Colonic mucosa (tissue), 4 donors: ENCODE measurements around the gene ZBTB2. TPM values are rescaled to one million over a fixed set of nuclear protein-coding genes. Genes with fewer than 3 reads are reported as not detected.

ENCODE experiments used
- DNase-seq: peaks from one replicate; pipeline ENCODE4 v3.0.0-alpha.2; 2020
- H3K27ac ChIP-seq: fragments of 200-600 bp; one replicate; pipeline ENCODE4 v1.8.0; 2021
- H3K27me3 ChIP-seq: fragments of 200-600 bp; one replicate; pipeline ENCODE4 v1.8.0; 2021
- H3K36me3 ChIP-seq: fragments of 200-600 bp; one replicate; pipeline ENCODE4 v1.8.0; 2021
- H3K4me1 ChIP-seq: fragments of 200-600 bp; one replicate; pipeline ENCODE4 v1.8.0; 2021; ENCODE audit warnings: mild to moderate bottlenecking
- H3K4me3 ChIP-seq: fragments of 200-600 bp; one replicate; pipeline ENCODE4 v1.8.0; 2021
- H3K9ac ChIP-seq, 2 donors: one replicate each; pipeline ENCODE4 v1.7.0; 2013; ENCODE audit warnings: control low read depth in 2 of 2, low read depth in 2 of 2, low read length in 2 of 2
- H3K9me3 ChIP-seq: fragments of 200-600 bp; one replicate; pipeline ENCODE4 v1.8.0; 2021
- intact Hi-C: fragments of 100-400 bp; cut with DNase I; formaldehyde crosslinking; loops from one replicate; pipeline ENCODE4 v1.14.1; 2022
- total RNA-seq, 2 donors: library from RNA; stranded (reverse); fragmentation: NEBNext Ultra II Directional in 1 of 2; extraction: Animal tissue kit (Norgen Biotek cat#: 25700) in 1 of 2; gene quantifications; one replicate each; pipeline ENCODE4 v1.2.1, GENCODE V29; 2021
- TF ChIP-seq, protein P1 (sequence below): fragments of 200-600 bp; IDR thresholded peaks from one replicate; pipeline ENCODE4 v1.8.0; 2022; ENCODE audit warnings: antibody characterized with exemption, mild to moderate bottlenecking
- donor health status: healthy.
- donor health status: DM: no; HTN: no; CAD: no.
- donor health status: DM: no; HTN: no; CAD: no.

The ZBTB2 gene
- total RNA-seq, 2 donors from 2014 or later = 9.6 to 13.7 TPM

DNA sequence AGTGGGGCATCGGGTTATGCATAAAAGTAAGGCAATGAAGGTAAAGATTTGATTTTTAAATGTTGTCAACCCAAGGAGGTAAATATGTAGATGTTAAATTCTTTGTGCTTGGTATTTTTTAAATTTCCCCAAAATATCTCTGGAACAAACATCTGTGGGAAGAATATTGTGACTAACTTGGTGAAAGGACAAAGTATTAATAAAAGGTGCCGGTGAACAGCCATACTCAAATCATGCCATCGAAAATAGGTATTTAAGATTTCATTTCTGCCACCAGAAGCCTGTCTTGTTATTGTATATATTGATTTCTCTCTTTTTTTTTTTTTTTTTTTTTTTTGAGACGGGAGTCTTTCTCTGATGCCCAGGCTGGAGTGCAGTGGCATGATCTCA, 12.6 kb upstream of the ZBTB2 start:
- Histone ChIP-seq H3K9ac (no peak overlapping the region), H3K36me3 (no peaks in the 10 kb centered on the region), H3K4me3 (no peak overlapping the region), H3K27me3 (no peaks in the 10 kb centered on the region), H3K9me3 (no peaks in the 10 kb centered on the region), H3K27ac (no peak overlapping the region), H3K4me1 (no peaks in the 10 kb centered on the region)
- TF ChIP-seq, protein P1, sequence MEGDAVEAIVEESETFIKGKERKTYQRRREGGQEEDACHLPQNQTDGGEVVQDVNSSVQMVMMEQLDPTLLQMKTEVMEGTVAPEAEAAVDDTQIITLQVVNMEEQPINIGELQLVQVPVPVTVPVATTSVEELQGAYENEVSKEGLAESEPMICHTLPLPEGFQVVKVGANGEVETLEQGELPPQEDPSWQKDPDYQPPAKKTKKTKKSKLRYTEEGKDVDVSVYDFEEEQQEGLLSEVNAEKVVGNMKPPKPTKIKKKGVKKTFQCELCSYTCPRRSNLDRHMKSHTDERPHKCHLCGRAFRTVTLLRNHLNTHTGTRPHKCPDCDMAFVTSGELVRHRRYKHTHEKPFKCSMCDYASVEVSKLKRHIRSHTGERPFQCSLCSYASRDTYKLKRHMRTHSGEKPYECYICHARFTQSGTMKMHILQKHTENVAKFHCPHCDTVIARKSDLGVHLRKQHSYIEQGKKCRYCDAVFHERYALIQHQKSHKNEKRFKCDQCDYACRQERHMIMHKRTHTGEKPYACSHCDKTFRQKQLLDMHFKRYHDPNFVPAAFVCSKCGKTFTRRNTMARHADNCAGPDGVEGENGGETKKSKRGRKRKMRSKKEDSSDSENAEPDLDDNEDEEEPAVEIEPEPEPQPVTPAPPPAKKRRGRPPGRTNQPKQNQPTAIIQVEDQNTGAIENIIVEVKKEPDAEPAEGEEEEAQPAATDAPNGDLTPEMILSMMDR = no peak
- intact Hi-C loops = no loop called here
- no peak for DNase-seq

DNA sequence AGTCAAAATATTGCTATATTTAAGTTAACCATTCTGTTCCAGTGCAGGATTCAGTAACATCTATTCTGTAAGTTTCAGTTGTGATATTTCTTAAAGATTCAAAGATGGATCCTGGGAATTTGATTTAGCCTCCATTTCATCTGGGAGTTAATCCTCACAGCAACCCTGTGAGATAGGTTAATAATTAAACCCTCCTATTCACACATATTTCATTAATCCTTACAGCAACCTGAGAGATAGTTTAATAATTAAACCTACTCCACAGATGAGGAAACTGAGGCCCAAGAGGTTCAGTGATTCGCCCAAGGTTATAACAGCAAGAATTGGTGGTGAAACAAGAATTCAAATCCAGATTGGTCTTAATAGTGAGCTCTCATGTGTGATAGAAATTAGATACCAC, 10.9 kb upstream of the ZBTB2 start:
- Histone ChIP-seq H3K9me3 (no peaks in the 10 kb centered on the region), H3K4me3 (no peak overlapping the region), H3K27me3 (no peaks in the 10 kb centered on the region), H3K9ac (no peak overlapping the region), H3K4me1 (no peaks in the 10 kb centered on the region), H3K36me3 (no peaks in the 10 kb centered on the region), H3K27ac (no peak overlapping the region)
- DNase-seq = no peak
- TF ChIP-seq, protein P1 = no peak
- intact Hi-C loops = no loop called here

DNA sequence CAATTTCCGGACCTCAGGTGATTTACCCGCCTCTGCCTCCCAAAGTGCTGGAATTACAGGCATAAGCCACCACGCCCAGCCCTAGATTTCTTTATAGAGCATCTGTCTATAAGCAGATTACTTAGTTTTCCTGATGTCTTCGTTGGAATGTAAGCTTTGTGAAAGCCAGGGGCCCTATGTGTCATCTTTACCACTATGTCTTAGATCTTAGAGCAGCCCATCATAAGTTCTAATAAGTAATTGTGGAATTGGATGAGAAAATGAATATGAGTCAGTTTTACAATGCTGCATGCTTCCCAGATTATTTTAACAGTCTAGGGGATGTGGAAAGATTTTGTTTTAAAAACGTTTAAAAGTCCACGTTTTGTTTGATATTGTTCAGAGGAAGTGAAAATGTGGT, 9.1 kb upstream of the ZBTB2 start:
- H3K9me3 ChIP-seq = no peaks in the 10 kb centered on the region
- H3K4me3 ChIP-seq = no peak overlapping the region
- H3K27ac ChIP-seq = no peak overlapping the region
- intact Hi-C loops = no loop called here
- no peak for DNase-seq
- H3K9ac ChIP-seq = no peak overlapping the region
- TF ChIP-seq, protein P1 = no peak
- H3K36me3 ChIP-seq = no peaks in the 10 kb centered on the region
- no peaks in the 10 kb centered on the region for H3K27me3 ChIP-seq
- H3K4me1 ChIP-seq = no peaks in the 10 kb centered on the region

DNA sequence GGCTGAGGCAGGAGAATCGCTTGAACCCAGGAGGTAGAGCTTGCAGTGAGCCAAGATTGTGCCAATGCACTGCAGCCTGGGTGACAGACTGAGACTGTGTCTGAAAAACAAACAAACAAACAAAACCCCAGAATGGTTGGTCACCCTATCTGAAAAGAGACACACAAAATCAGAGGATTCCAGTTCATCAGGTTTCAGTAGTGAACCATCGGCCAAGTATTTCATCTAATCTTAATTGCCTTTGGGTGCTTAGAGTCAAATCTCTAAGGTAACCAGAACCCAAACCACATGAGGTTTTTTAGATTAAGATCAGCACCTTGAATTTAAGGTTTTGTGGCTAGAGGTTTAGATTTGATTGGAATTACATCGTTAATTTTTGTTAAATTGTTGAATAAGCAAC, 8.3 kb upstream of the ZBTB2 start:
- no peaks in the 10 kb centered on the region for H3K4me1 ChIP-seq
- TF ChIP-seq, protein P1 = no peak
- no peaks in the 10 kb centered on the region for H3K27me3 ChIP-seq
- DNase-seq = no peak
- no peaks in the 10 kb centered on the region for H3K36me3 ChIP-seq
- H3K9ac ChIP-seq = no peak overlapping the region
- H3K9me3 ChIP-seq = no peaks in the 10 kb centered on the region
- intact Hi-C loops = no loop called here
- H3K4me3 ChIP-seq = no peak overlapping the region
- no peak overlapping the region for H3K27ac ChIP-seq

DNA sequence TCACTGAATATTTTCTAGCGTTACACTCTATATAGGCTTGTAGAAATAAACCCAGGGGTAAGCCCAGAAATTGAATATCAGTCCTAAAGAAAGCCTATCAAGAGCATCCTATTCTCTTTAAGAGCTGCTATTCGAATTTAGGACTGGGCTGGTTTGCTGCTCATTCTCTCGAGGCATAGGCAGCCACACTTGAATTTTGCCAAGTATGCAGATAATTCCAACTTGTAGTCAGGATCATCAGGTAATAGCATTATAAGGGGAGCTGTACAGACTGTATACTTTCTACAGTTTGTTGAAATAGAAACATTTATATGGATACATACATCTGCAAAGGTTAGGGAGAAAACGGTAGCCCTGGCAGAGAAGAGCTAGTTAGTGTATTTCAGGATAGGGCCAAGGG, 2.1 kb upstream of the ZBTB2 start:
- H3K4me3 ChIP-seq = no peak overlapping the region
- intact Hi-C loops = loop anchor here (5.0 kb wide), 1 partner anchor 59 kb away; the partner anchor contains the start of gene RMND1
- TF ChIP-seq, protein P1 = no peak
- no peaks in the 10 kb centered on the region for H3K9me3 ChIP-seq
- DNase-seq = no peak
- no peak overlapping the region for H3K9ac ChIP-seq
- no peaks in the 10 kb centered on the region for H3K36me3 ChIP-seq
- H3K27ac ChIP-seq = no peak overlapping the region
- no peaks in the 10 kb centered on the region for H3K27me3 ChIP-seq
- H3K4me1 ChIP-seq = peaks cover 6% of the 10 kb centered on the region

DNA sequence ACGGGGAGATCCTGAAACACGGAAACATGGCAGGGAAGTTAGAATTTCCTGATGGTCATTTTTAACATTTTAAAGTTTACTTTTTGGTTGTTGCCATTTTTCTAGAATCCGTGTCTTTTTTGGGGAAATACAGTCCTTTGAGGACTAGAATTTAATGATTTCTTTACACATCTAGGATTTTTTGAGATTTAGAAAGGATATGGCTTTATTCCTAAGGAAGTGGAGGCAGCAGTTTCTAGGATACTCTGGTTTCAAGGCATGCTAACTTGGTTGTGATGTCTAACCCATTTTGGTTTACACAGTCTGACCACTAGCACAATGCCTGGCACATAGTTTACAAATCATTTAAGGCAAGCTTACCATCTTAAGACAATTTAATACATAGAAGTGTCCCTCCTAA, 1.1 kb upstream of the ZBTB2 start:
- intact Hi-C loops = loop anchor here (5.0 kb wide), 1 partner anchor 60 kb away; the partner anchor contains the start of gene RMND1
- no peaks in the 10 kb centered on the region for H3K27me3 ChIP-seq
- peaks cover 6% of the 10 kb centered on the region for H3K4me1 ChIP-seq
- H3K9me3 ChIP-seq = no peaks in the 10 kb centered on the region
- H3K4me3 ChIP-seq = peak overlapping the region; percentile 74
- no peaks in the 10 kb centered on the region for H3K36me3 ChIP-seq
- DNase-seq = no peak
- TF ChIP-seq, protein P1 = no peak
- H3K9ac ChIP-seq = peak overlapping the region in 1 of 2 donors; percentile 38
- H3K27ac ChIP-seq = peak overlapping the region; percentile 98
